ENCODE results near the gene GNAS. TPM values are rescaled to one million over a fixed set of nuclear protein-coding genes. Genes with fewer than 3 reads are reported as not detected.

GNAS gene
- total RNA-seq, 2 experiments from 2014 or later, result 638 to 913 TPM

GRCh38 chr20:58854638-58855471 is 2.3 kb downstream of the GNAS start:
- Histone ChIP-seq H3K79me2 (ENCODE audit: insufficient read depth, low read depth, low read length) (peaks cover 7% of the 10 kb centered on the region; the same call in 1 of the 2 replicates), H3K36me3 (ENCODE audit: insufficient read depth, low read length) (no peaks in the 10 kb centered on the region), H3K27ac (ENCODE audit: low read depth, low read length, poor library complexity, severe bottlenecking) (no peak overlapping the region), H3K4me3 (ENCODE audit: low read depth, low read length, poor library complexity, severe bottlenecking) (no peak overlapping the region), H3K9me3 (ENCODE audit: low read length) (no peaks in the 10 kb centered on the region), H3K4me1 (ENCODE audit: insufficient read depth, low read length, poor library complexity, severe bottlenecking) (peaks cover 5% of the 10 kb centered on the region), H4K20me1 (ENCODE audit: insufficient read depth, low read length) (no peaks in the 10 kb centered on the region), H3K4me2 (ENCODE audit: low read length) (no peak overlapping the region), H2AFZ (ENCODE audit: low read length) (no peak overlapping the region), H3K9me2 (ENCODE audit: insufficient read depth, low read length) (no peaks in the 10 kb centered on the region)
- ChIA-PET POLR2A (no interaction called here), CTCF (ENCODE audit: unreplicated experiment) (no interaction called here)
- no TSS peak for BruUV-seq (replicated peaks)
- intact Hi-C loops (cut with micrococcal nuclease; ENCODE audit: unreplicated experiment), result no loop called here
- no peak for DNase-seq (ENCODE audit: low spot score)
- TF ChIP-seq EZH2phosphoT487 (IDR thresholded peaks at IDR 0.05; ENCODE audit: borderline replicate concordance, low read depth, low read length), result no peak
- TF ChIP-seq CTCF (conservative IDR thresholded peaks at IDR 0.05; ENCODE audit: low read length), result no peak

- CTCF ChIA-PET (ENCODE audit: unreplicated experiment), result no interaction called here
- Histone ChIP-seq H3K4me1 (ENCODE audit: insufficient read depth, low read length, poor library complexity, severe bottlenecking) (peaks cover 5% of the 10 kb centered on the region), H3K4me3 (ENCODE audit: low read depth, low read length, poor library complexity, severe bottlenecking) (no peak overlapping the region), H3K79me2 (ENCODE audit: insufficient read depth, low read depth, low read length) (no peaks in the 10 kb centered on the region), H3K9me2 (ENCODE audit: insufficient read depth, low read length) (no peaks in the 10 kb centered on the region), H3K27ac (ENCODE audit: low read depth, low read length, poor library complexity, severe bottlenecking) (no peak overlapping the region), H3K9me3 (ENCODE audit: low read length) (no peaks in the 10 kb centered on the region), H3K36me3 (ENCODE audit: insufficient read depth, low read length) (no peaks in the 10 kb centered on the region), H4K20me1 (ENCODE audit: insufficient read depth, low read length) (no peaks in the 10 kb centered on the region), H2AFZ (ENCODE audit: low read length) (no peak overlapping the region), H3K4me2 (ENCODE audit: low read length) (no peak overlapping the region)
- POLR2A ChIA-PET, result no interaction called here
- no TSS peak for BruUV-seq (replicated peaks)
- intact Hi-C loops (cut with micrococcal nuclease; ENCODE audit: unreplicated experiment), result no loop called here
- DNase-seq (ENCODE audit: low spot score), result no peak
- TF ChIP-seq EZH2phosphoT487 (IDR thresholded peaks at IDR 0.05; ENCODE audit: borderline replicate concordance, low read depth, low read length) (no peak), CTCF (conservative IDR thresholded peaks at IDR 0.05; ENCODE audit: low read length) (no peak)
These were observed 3.2 kb downstream of the GNAS start for GRCh38 chr20:58855506-58856389.

Data from OCI-LY7 (cell line).